SHP77 treated with DMSO at 0.1 percent for 48 hours (cell line): Measurements from ENCODE around the gene CEL.
"Not testable (repeated sequence)": the region's sequence is repeated elsewhere in the genome, so short reads cannot be mapped to it uniquely, and the experiment has no call there.

Experiments
- DNase-seq: peaks from one replicate; lab custom pipeline; 2025; lab: John Stamatoyannopoulos, UW

CEL gene

DNA sequence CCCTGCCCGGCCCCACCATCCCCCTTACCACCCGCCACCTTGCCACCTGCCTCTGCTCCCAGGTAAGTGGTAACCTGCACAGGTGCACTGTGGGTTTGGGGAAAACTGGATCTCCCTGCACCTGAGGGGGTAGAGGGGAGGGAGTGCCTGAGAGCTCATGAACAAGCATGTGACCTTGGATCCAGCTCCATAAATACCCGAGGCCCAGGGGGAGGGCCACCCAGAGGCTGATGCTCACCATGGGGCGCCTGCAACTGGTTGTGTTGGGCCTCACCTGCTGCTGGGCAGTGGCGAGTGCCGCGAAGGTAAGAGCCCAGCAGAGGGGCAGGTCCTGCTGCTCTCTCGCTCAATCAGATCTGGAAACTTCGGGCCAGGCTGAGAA lies at the start of gene CEL:
TSS of gene CEL (plus strand) at position 218 of the 382 bp plus-strand sequence. CDS start at position 240, 22 bp downstream.
- not testable (repeated sequence) for DNase-seq

DNA sequence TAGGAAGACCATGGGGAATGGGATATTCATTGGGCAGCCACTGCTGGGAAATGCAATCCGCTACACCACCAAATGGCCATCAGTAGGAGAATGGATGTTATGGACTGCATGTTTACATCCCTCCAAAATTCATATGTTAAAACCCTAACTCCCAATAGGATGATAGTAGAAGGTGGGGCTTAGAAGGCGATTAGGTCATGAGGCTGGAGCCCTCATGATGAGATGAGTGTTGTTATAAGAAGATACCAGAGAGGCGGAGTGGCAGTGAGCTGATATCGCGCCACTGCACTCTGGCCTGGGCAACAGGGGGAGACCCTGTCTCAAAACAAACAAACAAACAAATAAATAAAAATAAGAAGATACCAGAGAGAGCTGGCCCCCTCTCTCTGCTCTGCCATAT lies 47.1 kb upstream of the CEL start:
- DNase-seq = no peak

DNA sequence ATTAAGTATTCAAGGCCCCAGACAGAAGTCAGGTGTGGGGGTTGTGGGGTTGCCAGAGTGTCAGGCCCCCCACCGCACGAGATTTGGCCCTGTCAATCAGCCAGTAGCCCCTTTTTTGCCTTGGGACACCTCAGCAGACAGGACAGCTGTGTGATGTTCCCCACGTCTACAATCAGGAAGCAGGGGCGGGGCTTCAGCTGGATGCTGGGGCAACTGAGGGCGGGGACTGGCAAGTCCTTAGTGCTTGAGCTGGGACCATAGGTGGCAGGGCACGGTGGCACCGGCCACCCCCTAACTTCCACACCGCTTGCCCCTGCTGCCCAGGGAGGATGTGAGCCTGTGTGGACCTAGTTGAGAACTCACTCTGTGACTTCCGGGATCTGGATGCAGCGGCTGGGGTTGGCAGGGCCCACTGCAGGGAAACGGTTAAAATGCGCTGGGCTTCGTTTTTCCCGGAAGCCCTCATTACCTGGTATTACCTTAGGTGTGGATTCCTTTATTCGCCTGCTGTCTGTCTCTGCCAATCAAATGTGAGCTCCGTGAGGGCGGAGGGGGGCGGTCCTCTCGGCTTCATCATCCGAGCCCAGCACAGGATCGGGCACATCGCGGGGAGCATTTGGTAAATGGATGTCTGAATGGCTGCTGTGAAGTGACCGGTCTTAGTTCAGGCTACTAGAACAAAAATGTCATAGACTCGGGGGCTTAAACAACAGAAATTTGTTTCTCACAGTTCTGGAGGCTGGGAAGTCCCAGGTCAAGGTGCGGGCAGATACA lies 38.5 kb upstream of the CEL start:
- no peak for DNase-seq

DNA sequence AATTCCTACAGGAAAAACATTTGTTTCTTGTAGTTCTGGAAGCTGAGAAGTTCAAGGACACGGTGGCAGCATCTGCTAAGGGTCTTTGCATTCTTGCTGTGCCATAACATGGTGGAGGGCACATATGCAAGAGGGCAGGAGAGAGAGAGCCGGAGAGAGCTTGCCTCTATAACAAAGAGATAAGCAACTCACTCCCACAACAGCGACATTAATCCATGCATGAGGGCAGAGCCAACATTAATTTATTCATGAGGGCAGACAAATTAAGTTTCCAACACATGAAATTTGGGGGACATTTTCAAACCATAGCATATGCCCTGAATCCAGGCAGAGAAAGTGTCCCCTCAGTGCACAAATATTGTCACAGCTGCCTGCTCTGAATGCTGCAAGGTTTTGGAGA lies 35.4 kb upstream of the CEL start:
- DNase-seq = no peak

DNA sequence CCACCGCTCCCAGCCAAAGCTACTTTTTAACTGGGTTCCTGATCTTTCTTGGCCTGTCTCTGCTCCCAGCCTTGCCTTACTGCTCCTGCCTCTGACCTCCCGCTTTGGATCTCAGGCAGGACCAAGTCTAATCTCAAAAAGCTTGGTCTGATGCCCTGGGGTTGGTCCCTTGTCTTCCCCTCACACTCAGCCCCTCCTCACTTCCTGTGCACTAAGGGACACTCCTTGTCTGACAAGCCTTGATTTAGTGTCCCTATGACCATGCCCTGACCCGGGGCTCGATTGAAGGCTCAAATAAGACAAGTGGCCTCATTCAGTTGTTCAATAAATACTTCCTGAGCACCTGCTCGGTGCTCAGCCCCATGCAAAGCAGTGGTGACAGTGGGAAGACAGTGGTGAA lies 34.6 kb upstream of the CEL start:
- no peak for DNase-seq

DNA sequence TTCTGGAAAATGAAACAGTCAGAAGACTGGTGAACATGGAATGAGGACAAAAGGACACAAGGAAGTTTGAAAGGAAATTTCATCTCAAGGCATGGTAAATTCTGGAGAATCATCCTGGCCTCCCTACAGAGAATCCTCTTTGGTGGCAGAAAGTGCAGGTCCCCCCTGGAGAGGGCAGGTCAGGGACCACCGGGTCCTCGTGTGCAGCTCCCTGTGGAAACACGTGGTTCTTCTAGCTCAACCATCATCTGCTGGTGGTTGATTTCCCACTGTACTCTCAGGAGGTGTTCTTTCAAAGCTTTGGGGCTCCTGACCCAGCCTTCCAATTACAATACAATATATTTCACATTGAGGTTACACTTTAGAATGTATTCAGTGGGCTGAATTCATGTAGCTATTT lies 33.6 kb upstream of the CEL start:
- no peak for DNase-seq

DNA sequence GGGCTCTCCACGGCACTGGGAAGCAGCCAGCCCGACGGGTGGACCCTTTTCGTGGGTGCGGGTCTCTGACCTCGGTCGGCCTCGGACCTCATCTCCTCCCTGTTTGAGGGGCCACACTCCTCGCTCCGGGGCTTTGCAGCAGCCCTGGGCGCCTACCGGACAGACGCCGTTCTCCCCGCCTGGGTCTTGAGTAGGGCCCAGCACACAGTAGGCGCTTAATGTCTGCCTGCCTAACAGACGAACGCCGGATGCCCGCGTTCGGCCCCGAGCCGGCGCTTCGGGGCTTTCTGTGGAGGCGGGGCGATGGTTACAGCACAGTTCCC lies 31.8 kb upstream of the CEL start:
- DNase-seq = no peak

DNA sequence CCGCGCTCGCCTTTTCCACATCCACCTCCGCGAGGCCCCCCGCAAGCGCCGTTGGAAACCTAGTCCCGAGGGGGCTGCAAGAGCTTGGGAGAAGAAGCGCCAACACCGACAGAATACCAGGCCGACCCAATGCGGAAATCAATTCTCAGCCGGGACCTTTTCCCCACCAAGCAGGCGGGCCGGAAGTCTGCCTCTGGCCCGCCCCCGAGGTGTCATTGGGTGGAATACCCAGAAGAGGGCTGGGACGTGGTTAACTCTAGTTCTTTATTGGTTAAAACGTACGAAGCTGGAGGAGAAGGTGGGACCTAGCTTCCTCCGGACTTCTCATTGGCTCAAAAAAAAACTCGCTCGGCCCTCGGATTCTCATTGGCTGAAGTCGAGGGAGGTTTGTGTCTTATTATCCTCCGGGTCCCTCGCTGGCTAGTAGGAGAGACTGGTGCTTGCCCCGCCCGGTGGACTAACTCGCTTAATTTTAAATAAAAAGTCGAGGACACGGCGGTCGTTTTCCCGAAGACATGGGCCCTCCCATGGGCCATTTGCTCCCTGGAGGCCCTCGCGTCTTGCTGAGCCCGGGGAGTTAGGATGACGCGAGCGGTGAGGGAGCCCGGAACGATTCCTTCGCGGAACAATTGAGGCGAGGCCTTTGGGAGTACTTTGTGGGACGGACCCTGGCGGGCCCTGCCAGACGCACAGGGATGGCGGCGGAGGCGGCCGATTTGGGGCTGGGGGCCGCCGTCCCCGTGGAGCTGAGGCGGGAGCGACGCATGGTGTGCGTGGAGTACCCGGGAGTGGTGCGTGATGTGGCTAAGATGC lies 31.3 kb upstream of the CEL start, which contains the start of gene GTF3C5:
TSS of gene GTF3C5 (plus strand) at position 681 of the 813 bp plus-strand sequence. CDS start at position 696, 15 bp downstream.
- DNase-seq = peak; percentile 98

DNA sequence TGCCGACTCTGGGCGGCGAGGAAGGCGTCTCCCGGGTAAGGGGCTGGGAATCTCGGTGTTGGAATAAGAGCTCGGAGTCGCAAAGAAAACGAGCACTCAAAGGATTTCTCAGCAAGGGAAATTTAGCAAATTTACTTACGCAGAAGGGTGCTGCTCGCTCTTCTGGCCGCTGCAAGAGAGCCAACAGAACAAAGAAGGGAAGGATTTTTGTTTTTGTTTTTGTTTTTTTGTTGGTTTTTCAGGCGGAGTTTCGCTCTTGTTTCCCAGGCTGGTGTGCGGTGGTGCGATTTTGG lies 30.7 kb upstream of the CEL start:
- DNase-seq = no peak

DNA sequence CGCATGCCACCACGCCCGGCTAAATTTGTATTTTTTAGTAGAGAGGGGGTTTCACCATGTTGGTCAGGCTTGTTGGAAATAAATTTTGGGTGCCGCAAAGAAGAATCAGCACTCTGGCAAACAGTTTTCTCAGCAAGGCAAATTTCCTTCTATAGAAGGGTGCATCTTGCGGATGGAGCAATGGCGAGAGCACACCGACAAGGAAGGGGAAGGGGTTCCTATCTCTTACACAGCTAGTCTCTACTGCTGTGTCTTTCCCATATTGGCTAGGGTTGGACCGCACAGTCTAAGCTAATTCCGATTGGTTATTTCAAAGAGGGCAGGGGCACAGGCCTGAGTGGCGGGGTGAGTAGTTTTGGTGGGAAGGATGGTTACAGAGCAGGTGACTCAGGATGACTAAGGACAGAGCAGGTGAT lies 30.3 kb upstream of the CEL start:
- DNase-seq = no peak

DNA sequence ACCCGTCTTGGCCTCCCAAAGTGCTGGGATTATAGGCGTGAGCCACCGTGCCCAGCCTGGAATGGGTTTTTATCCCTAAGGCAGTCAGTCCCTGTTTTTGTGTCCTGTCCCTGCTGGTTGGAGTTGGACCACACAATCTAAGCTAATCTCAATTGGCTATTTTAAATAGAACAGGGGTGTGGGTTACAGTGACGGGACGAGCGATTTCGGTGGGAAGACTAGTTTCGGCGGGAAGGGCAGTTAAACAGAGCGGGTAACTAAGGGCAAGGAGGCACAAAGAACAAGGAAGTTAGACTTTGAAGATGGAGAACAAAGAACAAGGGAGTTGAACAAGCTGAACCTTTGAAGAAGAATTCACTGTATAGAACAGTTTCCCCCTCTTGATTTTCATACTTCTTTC lies 29.6 kb upstream of the CEL start:
- no peak for DNase-seq

DNA sequence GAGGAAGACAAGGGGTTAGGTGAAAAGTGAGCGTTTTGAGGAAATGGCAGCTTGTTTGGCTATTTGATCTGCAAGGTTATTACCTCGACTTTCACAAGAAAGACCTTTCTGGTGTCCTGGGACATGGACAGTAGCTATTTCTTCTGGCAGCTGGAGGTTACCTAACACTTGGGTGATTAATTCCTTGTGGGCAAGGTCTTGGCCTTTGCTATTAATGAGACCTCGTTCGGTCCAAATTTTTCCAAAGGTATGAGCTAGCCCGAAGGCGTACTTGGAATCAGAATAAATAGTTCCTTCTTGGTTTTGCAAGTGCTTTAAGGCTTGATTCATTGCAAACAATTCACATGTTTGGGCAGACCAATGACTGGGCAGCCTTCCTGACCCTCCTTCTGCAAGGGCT lies 26.1 kb upstream of the CEL start:
- DNase-seq = no peak

DNA sequence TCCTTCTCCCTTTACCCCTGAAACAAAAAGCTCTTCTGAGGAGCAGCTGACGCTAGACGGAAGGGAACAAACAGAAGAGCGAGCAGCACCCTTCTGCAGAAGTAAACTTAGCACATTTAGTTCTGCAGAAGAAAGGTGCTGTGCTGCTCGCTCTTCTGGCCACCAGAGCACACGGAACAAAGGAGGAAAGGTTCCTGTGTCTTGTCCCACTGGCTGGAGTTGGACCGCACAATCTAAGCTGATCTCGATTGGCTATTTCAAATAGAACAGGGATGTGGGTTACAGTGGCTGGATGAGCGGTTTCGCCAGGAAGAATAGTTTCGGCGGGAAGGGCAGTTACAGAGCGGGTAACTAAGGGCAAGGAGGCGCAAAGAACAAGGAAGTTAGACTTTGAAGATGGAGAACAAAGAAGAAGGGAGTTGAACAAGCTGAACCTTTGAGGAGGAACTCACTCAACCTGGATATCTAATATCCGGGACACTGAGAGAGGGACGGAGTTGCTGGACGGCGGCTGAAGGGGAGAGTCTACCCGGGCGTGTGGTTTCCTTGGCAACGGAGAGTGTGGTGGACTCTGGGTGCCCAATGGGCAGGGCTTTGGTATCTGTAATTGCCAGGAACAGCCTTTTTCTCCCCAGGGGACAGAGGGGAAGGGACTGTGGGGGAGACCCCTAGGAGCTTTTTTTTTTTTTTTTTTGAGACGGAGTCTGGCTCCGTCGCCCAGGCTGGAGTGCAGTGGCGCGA lies 23.8 kb upstream of the CEL start:
- no peak for DNase-seq

DNA sequence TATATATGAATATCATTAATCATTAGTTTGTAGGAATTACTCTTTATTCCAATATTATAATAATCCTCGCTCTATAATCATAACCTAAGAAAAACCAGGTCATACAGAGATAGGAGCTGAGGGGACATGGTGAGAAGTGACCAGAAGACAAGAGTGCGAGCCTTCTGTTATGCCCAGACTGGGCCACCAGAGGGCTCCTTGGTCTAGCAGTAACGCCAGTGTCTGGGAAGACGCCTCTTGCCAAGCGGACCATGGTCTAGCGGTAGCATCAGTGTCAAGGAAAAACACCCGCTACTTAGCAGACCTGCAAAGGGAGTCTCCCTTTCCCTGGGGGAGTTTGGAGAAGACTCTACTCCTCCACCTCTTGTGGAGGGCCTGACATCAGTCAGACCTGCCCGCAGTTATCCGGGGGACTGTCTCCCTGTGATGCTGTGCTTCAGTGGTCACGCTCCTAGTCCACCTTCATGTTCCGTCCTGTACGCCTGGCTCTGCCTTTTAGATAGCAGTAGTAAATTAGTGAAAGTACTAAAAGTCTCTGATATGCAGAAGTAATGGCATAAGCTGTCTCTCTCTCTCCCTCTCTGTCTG lies 20.8 kb upstream of the CEL start:
- DNase-seq = not testable (repeated sequence)

DNA sequence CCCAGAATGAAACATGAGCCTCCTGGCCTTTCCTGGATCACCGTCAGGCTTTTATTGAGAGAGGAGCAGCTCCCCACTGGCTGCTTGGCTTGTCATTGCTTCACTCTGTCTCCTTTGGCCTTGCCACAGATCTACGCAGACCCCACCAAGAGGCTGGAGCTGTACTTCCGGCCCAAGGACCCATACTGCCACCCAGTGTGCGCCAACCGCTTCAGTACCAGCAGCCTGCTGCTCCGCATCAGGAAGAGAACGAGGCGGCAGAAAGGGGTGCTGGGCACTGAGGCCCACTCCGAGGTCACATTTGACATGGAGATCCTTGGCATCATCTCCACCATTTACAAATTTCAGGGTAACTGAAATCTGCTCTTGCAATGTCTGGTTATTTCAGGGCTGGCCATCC lies 19.8 kb upstream of the CEL start:
- DNase-seq = no peak

DNA sequence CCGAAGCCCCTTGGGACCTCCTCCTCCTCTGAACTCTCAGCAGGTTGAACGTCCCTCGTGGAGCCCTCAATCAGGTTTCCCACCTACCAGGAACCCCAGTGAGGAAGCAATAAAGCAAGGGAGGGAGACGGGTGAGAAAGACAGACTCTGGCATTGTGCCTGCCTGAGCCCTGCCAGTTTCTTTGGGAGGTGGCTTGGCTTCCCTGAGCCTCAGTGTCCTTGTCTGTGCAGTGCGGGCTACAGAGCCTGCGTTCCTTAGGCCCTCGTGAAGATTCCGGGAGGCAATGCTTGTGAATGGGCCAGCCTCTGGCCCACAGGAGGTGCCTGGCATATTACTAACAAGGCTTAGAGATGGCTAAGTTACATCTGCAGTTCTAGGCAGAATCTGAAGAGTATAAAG lies 19.1 kb upstream of the CEL start:
- DNase-seq = no peak

DNA sequence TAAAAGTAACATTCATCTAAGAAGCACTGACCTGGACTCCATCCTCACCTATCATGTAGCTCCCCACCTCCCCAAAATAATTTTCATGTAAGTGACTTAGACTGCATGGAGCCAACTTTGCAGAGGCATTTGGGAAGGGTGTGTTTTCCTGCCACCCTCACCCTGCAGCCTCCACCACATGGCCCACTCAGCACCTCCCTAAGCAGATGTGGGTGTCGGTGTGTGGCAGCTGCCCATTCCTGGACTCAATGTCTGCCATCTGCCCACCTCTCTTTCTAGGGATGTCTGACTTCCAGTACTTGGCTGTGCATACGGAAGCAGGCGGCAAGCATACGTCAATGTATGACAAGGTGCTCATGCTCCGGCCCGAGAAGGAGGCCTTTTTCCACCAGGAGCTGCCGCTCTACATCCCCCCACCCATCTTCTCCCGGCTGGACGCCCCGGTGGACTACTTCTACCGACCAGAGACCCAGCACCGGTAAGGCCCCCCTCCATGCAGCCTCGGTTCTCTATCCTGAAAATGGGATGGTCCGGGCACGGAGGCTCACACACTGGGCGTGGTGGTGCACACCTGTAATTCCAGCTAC lies 18.2 kb upstream of the CEL start:
- no peak for DNase-seq

DNA sequence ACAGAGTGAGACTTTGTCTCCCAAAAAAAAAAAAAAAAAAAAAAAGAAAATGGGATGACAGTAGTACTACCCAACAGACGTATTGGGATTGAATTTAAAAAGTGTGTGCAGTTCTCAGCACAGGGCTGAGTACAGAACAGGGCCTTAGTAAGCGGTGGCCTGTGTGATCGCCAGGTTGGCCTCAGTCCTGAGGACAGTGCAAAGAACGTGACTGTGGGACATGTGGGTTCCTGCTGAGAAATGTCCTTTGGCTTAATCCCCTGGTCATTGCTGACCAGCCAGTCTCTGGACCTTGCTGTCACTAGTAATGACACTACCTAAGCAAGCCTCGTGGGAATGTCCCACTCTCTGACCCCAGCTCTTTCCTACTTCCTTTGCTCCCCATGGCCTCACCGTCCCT lies 17.7 kb upstream of the CEL start:
- DNase-seq = no peak

DNA sequence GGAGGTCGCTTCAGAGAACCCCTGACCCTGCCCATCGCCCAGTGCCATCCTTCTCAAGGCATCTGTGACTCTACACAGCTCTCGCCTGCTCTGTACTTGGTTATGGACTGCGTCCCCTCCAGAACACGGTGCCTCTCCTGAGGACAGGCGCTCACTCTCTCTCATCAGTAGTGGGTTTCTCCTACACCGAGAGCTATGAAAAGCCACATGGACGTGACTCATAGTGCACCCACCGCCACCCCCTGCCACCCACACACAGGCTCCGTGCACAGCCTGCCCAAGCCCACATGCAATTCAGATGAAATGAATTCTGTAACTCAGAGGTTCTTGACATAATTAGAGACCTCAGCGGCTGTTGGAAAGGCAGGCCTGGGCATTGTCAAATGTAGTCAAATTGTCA lies 17.1 kb upstream of the CEL start:
- no peak for DNase-seq

DNA sequence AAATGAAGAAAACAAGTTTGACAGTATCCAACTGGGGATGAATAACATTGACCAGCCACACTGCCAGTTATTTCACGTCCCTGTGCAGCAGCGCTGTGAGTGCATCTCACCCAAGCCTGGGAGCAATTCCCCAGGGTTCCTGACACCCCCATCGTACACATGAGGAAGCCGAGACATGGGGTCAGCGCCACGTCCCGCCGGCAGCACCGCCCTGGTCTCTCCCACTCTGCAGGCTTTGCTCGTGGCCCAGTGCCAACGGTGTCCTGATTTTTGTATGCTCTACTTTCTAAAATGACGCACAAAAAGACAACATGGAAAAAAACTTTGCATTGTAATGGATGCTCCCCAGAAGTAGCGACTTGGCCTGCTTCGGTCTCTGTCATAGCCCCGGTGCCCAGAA lies 16.6 kb upstream of the CEL start:
- no peak for DNase-seq

DNA sequence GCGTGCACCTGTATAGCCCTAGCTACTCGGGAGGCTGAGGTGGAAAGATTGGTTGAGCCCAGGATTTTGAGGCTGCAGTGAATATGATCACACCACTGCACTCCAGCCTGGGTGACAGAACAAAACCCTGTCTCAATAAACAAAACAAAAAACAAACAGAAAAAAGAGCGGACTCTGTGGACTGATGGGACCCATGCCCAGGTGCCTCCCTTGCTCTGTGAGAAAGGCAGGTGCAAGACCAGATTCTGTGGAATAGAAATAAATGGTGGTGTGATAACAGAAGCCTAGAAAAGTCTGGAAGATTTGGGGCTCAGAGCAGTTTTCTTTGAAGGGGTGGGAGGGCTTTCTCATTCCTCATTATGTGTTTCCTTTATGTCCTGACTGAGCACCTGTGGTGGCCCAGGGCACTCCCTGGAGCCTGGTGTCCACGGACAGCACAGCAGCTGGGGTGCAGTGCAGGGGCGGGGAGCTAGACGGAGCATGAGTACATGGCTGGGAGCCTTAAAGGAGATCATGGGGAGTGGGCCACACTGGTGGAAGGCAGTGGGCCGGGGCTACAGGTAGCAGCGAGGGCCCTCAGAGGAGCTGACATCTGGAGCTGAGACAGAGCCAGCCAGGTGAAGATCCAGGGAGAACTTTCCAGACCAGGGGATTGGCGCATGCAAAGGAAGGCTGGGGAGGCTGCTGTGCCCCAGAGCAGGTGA lies 15.4 kb upstream of the CEL start:
- no peak for DNase-seq

DNA sequence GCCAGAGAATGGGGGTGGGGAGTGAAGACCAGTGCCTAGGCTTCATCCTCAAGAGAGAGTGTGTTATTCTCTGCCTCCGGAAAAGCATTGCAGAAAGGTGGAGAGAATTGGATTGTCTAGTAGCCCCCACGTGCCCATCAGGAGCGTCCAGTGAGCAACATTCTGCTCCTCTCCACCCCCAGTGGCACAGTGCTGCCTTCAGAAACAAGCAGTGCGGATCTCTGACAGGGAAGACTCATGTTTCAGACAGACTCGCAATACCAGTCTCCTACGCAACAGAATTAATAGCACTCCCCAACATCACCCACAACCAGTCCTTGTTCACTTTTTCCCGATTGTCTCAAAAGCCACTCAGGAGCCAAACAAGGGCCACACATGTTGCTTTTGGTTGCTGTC lies 14.9 kb upstream of the CEL start:
- DNase-seq = no peak
